GM23338 (cell line): ENCODE results near the gene IL11RA.

Experiments used
- EZH2 ChIP-seq: fragments of 200-600 bp; sonication (generic); IDR thresholded peaks from one replicate; pipeline ENCODE4 v1.8.0; 2017; ENCODE audit warnings: antibody characterized with exemption, mild to moderate bottlenecking, low read depth; ENCODE audit not compliant: unreplicated experiment
- TF ChIP-seq, protein P1 (sequence below), 2 experiments: fragments of 200-600 bp in 1 of 2; sonication (generic) in 1 of 2; conservative IDR thresholded peaks; 2 replicates each; pipeline versions ENCODE4 v1.5.1 to v1.6.1; 2016 to 2017; ENCODE audit warnings: antibody characterized with exemption in 2 of 2, low read depth in 2 of 2, mild to moderate bottlenecking in 2 of 2, moderate library complexity in 1 of 2

GRCh38 chr9:34635556-34635955, 16.4 kb upstream of the IL11RA start:
- TF ChIP-seq EZH2: no peak
- TF ChIP-seq, protein P1, sequence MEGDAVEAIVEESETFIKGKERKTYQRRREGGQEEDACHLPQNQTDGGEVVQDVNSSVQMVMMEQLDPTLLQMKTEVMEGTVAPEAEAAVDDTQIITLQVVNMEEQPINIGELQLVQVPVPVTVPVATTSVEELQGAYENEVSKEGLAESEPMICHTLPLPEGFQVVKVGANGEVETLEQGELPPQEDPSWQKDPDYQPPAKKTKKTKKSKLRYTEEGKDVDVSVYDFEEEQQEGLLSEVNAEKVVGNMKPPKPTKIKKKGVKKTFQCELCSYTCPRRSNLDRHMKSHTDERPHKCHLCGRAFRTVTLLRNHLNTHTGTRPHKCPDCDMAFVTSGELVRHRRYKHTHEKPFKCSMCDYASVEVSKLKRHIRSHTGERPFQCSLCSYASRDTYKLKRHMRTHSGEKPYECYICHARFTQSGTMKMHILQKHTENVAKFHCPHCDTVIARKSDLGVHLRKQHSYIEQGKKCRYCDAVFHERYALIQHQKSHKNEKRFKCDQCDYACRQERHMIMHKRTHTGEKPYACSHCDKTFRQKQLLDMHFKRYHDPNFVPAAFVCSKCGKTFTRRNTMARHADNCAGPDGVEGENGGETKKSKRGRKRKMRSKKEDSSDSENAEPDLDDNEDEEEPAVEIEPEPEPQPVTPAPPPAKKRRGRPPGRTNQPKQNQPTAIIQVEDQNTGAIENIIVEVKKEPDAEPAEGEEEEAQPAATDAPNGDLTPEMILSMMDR (conservative IDR thresholded peaks at IDR 0.05; ENCODE audit: low read depth in 2 of 2): no peak
